OCI-LY7 (cell line): Measurements from ENCODE around the gene TTLL9.

ENCODE experiments used
- EZH2phosphoT487 ChIP-seq: fragments of 200-600 bp; sonication (generic); IDR thresholded peaks from 2 replicates; pipeline ENCODE4 v1.6.1; 2018; ENCODE audit warnings: low read depth, borderline replicate concordance, mild to moderate bottlenecking, mixed run types, antibody characterized with exemption, low read length, moderate library complexity, mixed read lengths
- TF ChIP-seq, protein P1 (sequence below): fragments of 200-600 bp; sonication (generic); conservative IDR thresholded peaks from 2 replicates; pipeline ENCODE4 v1.5.1; 2014; ENCODE audit warnings: mild to moderate bottlenecking, antibody characterized with exemption, low read length, moderate library complexity, mixed read lengths

DNA sequence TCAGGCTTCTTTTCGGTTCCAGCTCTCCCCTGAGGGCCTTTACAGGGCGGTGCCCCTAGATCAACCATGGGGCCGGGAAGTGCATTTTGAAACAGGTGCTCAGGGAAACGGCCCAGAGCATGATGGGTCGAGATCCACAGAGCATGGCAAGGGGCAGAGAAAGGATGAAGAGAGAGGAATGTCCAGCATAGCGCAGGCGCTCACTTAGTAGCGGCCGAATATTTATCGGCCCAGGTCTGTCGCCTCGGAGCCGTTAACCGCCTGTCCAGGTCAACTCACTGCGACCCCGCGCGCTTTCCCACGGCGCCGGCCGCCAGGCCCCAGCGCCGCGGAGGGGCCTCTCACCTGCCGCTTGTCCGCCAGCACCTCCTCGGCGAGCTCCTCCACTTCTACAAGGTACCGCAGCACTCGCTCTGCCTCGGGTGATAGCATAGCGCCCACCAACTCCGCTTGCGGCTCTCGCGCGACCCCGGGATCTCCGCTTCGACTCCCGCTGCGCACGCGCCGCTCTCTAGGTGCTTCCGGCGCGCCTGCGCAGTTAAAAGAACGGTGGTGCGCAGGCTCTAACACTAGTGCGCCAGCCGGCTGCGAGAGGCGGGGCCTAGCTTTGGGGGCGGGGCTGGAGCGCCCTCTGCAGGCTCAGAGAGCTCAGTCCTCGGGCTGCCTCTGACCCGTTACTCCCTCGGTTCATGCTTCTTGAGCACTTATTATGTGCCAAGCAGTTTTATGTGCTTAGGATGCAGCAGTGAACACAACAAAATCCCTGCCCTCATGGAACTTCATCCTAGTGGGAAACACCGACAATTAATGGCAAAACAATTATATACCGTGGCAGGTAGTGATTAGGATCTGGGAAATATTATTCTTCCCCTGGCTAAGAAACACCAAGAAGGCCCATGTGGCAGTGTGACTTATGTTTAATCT lies 81.4 kb downstream of the TTLL9 start, which contains the start of gene PDRG1:
- TF ChIP-seq, protein P1, sequence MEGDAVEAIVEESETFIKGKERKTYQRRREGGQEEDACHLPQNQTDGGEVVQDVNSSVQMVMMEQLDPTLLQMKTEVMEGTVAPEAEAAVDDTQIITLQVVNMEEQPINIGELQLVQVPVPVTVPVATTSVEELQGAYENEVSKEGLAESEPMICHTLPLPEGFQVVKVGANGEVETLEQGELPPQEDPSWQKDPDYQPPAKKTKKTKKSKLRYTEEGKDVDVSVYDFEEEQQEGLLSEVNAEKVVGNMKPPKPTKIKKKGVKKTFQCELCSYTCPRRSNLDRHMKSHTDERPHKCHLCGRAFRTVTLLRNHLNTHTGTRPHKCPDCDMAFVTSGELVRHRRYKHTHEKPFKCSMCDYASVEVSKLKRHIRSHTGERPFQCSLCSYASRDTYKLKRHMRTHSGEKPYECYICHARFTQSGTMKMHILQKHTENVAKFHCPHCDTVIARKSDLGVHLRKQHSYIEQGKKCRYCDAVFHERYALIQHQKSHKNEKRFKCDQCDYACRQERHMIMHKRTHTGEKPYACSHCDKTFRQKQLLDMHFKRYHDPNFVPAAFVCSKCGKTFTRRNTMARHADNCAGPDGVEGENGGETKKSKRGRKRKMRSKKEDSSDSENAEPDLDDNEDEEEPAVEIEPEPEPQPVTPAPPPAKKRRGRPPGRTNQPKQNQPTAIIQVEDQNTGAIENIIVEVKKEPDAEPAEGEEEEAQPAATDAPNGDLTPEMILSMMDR: peak; percentile 95
- no peak for TF ChIP-seq EZH2phosphoT487
